Loucy (cell line): ENCODE measurements around the gene TXNL4B.

Experiments
- H2AFZ ChIP-seq: fragments of 200-600 bp; sonication (generic); 2 replicates; pipeline ENCODE4 v1.6.0; 2016; ENCODE audit warnings: antibody characterized with exemption, mild to moderate bottlenecking, low read length, moderate library complexity
- H3F3A ChIP-seq: fragments of 200-600 bp; 2 replicates; pipeline ENCODE4 v1.6.0; 2016; ENCODE audit warnings: antibody characterized with exemption, low read depth, mild to moderate bottlenecking
- H3K27me3 ChIP-seq: fragments of 200-600 bp; sonication (generic); 2 replicates; pipeline ENCODE4 v1.6.1; 2014; ENCODE audit warnings: low read length, mild to moderate bottlenecking; ENCODE audit not compliant: insufficient read depth, poor library complexity, severe bottlenecking
- H3K36me3 ChIP-seq: fragments of 200-600 bp; sonication (generic); 2 replicates; pipeline ENCODE4 v1.6.1; 2016; ENCODE audit warnings: low read length; ENCODE audit not compliant: insufficient read depth
- H3K4me1 ChIP-seq: fragments of 200-600 bp; sonication (generic); 2 replicates; pipeline ENCODE4 v1.5.1; 2014; ENCODE audit warnings: low read length, mild to moderate bottlenecking; ENCODE audit not compliant: insufficient read depth, poor library complexity, severe bottlenecking
- H3K4me2 ChIP-seq: fragments of 200-600 bp; sonication (generic); 2 replicates; pipeline ENCODE4 v1.6.0; 2014; ENCODE audit warnings: antibody characterized with exemption, low read length, low read depth, mild to moderate bottlenecking; ENCODE audit not compliant: poor library complexity, severe bottlenecking
- H3K4me3 ChIP-seq: fragments of 200-600 bp; sonication (generic); 2 replicates; pipeline ENCODE4 v1.5.1; 2014; ENCODE audit warnings: low read length, mild to moderate bottlenecking, mixed read lengths; ENCODE audit not compliant: poor library complexity, severe bottlenecking
- H3K79me2 ChIP-seq: fragments of 200-600 bp; sonication (generic); 2 replicates; pipeline ENCODE4 v1.6.1; 2014; ENCODE audit warnings: low read length; ENCODE audit not compliant: insufficient read depth
- H3K9ac ChIP-seq: fragments of 200-600 bp; sonication (generic); 2 replicates; pipeline ENCODE4 v1.6.0; 2014; ENCODE audit warnings: mild to moderate bottlenecking, low read depth, low read length, moderate library complexity; ENCODE audit not compliant: poor library complexity, severe bottlenecking
- H3K9me2 ChIP-seq: fragments of 200-600 bp; sonication (generic); replicated peaks from 2 replicates; pipeline ENCODE4 v1.6.1; 2016; ENCODE audit warnings: low read depth, low read length, mixed read lengths
- H3K9me3 ChIP-seq: fragments of 200-600 bp; sonication (generic); 2 replicates; pipeline ENCODE4 v1.6.1; 2014; ENCODE audit warnings: mild to moderate bottlenecking, antibody characterized with exemption, low read length, low read depth; ENCODE audit not compliant: insufficient read depth
- H4K20me1 ChIP-seq: fragments of 200-600 bp; sonication (generic); 2 replicates; pipeline ENCODE4 v1.6.0; 2014; ENCODE audit warnings: antibody characterized with exemption, low read length, mild to moderate bottlenecking; ENCODE audit not compliant: insufficient read depth, poor library complexity, severe bottlenecking
- CTCF ChIP-seq: fragments of 200-600 bp; sonication (generic); conservative IDR thresholded peaks from 2 replicates; pipeline ENCODE4 v1.5.1; 2014; ENCODE audit warnings: mild to moderate bottlenecking, antibody characterized with exemption, low read length
- EZH2phosphoT487 ChIP-seq: fragments of 200-600 bp; IDR thresholded peaks from 2 replicates; pipeline ENCODE4 v1.6.1; 2018; ENCODE audit warnings: antibody characterized with exemption, mild to moderate bottlenecking, moderate library complexity, borderline replicate concordance

TXNL4B gene

GRCh38 chr16:72111657-72112451 lies 18.4 kb upstream of the TXNL4B start:
- no peak overlapping the region for H3K4me2 ChIP-seq
- H4K20me1 ChIP-seq = no peaks in the 10 kb centered on the region
- no peak overlapping the region for H3K4me3 ChIP-seq
- TF ChIP-seq EZH2phosphoT487 = no peak
- TF ChIP-seq CTCF = no peak
- peaks cover 61% of the 10 kb centered on the region for H3K36me3 ChIP-seq
- no peak overlapping the region for H2AFZ ChIP-seq
- H3K79me2 ChIP-seq = no peaks in the 10 kb centered on the region
- H3K9me3 ChIP-seq = no peaks in the 10 kb centered on the region
- no peaks in the 10 kb centered on the region for H3K27me3 ChIP-seq
- H3K9me2 ChIP-seq = no peaks in the 10 kb centered on the region
- H3F3A ChIP-seq = no peaks in the 10 kb centered on the region
- no peak overlapping the region for H3K9ac ChIP-seq
- no peaks in the 10 kb centered on the region for H3K4me1 ChIP-seq

- no peaks in the 10 kb centered on the region for H3K4me1 ChIP-seq
- H3K9me2 ChIP-seq = no peaks in the 10 kb centered on the region
- no peak overlapping the region for H3K4me2 ChIP-seq
- H3K79me2 ChIP-seq = no peaks in the 10 kb centered on the region
- no peak overlapping the region for H3K4me3 ChIP-seq
- H3F3A ChIP-seq = no peaks in the 10 kb centered on the region
- H3K9ac ChIP-seq = no peak overlapping the region
- peaks cover 69% of the 10 kb centered on the region for H3K36me3 ChIP-seq
- no peaks in the 10 kb centered on the region for H3K27me3 ChIP-seq
- H4K20me1 ChIP-seq = no peaks in the 10 kb centered on the region
- TF ChIP-seq EZH2phosphoT487 (no peak), CTCF (no peak)
- no peak overlapping the region for H2AFZ ChIP-seq
- H3K9me3 ChIP-seq = no peaks in the 10 kb centered on the region
Measured at GRCh38 chr16:72110662-72111615, 17.5 kb upstream of the TXNL4B start.

GRCh38 chr16:72109966-72110530 lies 16.6 kb upstream of the TXNL4B start:
- no peaks in the 10 kb centered on the region for H3K9me2 ChIP-seq
- no peaks in the 10 kb centered on the region for H3K9me3 ChIP-seq
- H3K9ac ChIP-seq = no peak overlapping the region
- TF ChIP-seq CTCF = no peak
- no peak for TF ChIP-seq EZH2phosphoT487
- no peaks in the 10 kb centered on the region for H3K79me2 ChIP-seq
- no peaks in the 10 kb centered on the region for H3F3A ChIP-seq
- H3K4me1 ChIP-seq = no peaks in the 10 kb centered on the region
- no peaks in the 10 kb centered on the region for H4K20me1 ChIP-seq
- no peak overlapping the region for H3K4me3 ChIP-seq
- no peak overlapping the region for H2AFZ ChIP-seq
- peaks cover 78% of the 10 kb centered on the region for H3K36me3 ChIP-seq
- no peaks in the 10 kb centered on the region for H3K27me3 ChIP-seq
- H3K4me2 ChIP-seq = no peak overlapping the region
